ENCODE data around the gene MEIS1.

Gene MEIS1

DNA sequence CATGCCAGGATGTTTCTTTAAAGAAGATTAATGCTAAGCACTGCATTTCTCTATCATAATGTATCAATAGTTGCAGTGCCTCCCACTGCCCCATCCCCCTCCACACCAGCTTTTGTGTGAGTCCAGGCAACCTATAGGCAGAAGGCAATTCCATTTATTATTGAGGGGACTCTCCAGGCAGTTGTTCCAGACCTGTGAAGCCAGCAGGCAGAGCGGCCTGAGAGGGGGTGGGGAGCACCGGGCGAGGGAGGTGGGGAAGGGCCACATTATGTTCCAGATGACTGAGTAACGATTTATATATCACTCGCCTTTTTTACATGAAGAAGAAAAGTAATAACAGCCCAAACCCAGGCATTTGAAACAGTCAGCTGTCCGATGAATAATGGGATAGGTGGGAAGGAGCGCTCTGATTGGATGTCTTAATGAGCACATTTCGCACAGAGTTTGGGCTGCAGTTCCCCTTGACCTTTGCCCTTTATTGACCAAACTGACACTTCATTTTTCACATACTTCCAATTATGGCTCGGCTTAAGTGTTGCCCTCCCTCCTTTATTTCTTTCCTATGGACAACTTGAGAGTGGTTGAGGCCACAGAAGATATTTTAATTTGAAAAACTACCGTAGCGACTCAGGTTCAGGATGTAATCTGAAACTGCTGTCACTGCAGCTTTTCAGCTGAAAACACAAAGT, 34.4 kb downstream of the MEIS1 start:
- H3K4me3 ChIP-seq (ENCODE audit: low read depth, low read length): no peak overlapping the region
- H3K79me1 ChIP-seq (ENCODE audit: low read length): no peaks in the 10 kb centered on the region
- H3K14ac ChIP-seq (ENCODE audit: low read length): no peak overlapping the region
- no peak overlapping the region for H3K4me2 ChIP-seq (ENCODE audit: low read length)
- H3K4ac ChIP-seq (ENCODE audit: low read depth, low read length): no peak overlapping the region
- no peak overlapping the region for H2BK5ac ChIP-seq (ENCODE audit: low read depth, low read length, poor library complexity)
- H2BK12ac ChIP-seq (ENCODE audit: low read length): no peak overlapping the region
- peak overlapping the region; percentile 32 for H2AK5ac ChIP-seq (ENCODE audit: low read length)
- no peaks in the 10 kb centered on the region for H3K9me3 ChIP-seq (ENCODE audit: insufficient read depth, low read depth, low read length)
- H3K23ac ChIP-seq (ENCODE audit: low read length): no peak overlapping the region
- H3K27ac ChIP-seq (ENCODE audit: low read depth, low read length): no peak overlapping the region
- no peak for DNase-seq
- H3K18ac ChIP-seq (ENCODE audit: low read length): no peak overlapping the region
- no peak overlapping the region for H2AFZ ChIP-seq (ENCODE audit: insufficient read depth, low read length, poor library complexity)
- WGBS (ENCODE audit: extremely low coverage, insufficient coverage, insufficient read length): no CpG with 5 or more reads among the region's 11 CpGs
- no peak overlapping the region for H4K12ac ChIP-seq (ENCODE audit: low read depth, low read length)
- no peak overlapping the region for H3K9ac ChIP-seq (ENCODE audit: low read length)
- H3K36me3 ChIP-seq (ENCODE audit: control insufficient read depth in 1 of 2, insufficient read depth in 2 of 2, low read length in 2 of 2): peaks cover 7 to 17% of the 10 kb centered on the region in 2 experiments
- H4K8ac ChIP-seq (ENCODE audit: low read depth, low read length): no peak overlapping the region
- H2BK120ac ChIP-seq (ENCODE audit: insufficient read depth, low read length, poor library complexity): no peak overlapping the region
- no peaks in the 10 kb centered on the region for H3K79me2 ChIP-seq (ENCODE audit: control insufficient read depth, insufficient read depth, low read length, poor library complexity)
- H3K27me3 ChIP-seq (ENCODE audit: insufficient read depth, low read length): no peaks in the 10 kb centered on the region
- no peak overlapping the region for H4K91ac ChIP-seq (ENCODE audit: low read depth, low read length)
- peaks cover 0 to 5% of the 10 kb centered on the region in 2 experiments for H3K4me1 ChIP-seq (ENCODE audit: control insufficient read depth in 1 of 2, insufficient read depth in 2 of 2, low read length in 2 of 2)

DNA sequence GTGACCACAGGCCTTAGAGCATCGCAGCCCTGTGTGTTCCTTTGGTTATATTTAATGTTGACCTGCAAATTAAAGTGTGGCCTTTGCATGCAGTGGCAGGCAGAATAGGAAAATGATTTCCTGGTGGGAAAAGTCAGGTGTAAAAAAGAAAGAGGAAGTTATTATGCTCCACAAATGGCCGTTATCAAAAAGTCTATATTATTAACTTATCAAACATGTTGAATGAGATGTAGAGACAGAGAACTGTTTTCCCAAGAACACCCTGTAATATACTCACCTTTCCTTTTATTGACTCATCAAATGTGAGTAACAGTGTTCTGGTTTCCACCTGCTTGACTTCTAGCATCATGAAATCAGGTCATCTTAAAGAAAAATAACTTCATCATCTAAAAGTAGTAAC, 35.3 kb downstream of the MEIS1 start:
- H3K14ac ChIP-seq (ENCODE audit: low read length): no peak overlapping the region
- no peak for DNase-seq
- H3K9me3 ChIP-seq (ENCODE audit: insufficient read depth, low read depth, low read length): no peaks in the 10 kb centered on the region
- H2BK12ac ChIP-seq (ENCODE audit: low read length): no peak overlapping the region
- H3K27ac ChIP-seq (ENCODE audit: low read depth, low read length): no peak overlapping the region
- no peak overlapping the region for H3K18ac ChIP-seq (ENCODE audit: low read length)
- H3K36me3 ChIP-seq (ENCODE audit: control insufficient read depth in 1 of 2, insufficient read depth in 2 of 2, low read length in 2 of 2): peaks cover 7 to 17% of the 10 kb centered on the region in 2 experiments
- no peak overlapping the region for H2BK120ac ChIP-seq (ENCODE audit: insufficient read depth, low read length, poor library complexity)
- H4K12ac ChIP-seq (ENCODE audit: low read depth, low read length): no peak overlapping the region
- no peaks in the 10 kb centered on the region for H3K79me2 ChIP-seq (ENCODE audit: control insufficient read depth, insufficient read depth, low read length, poor library complexity)
- no peaks in the 10 kb centered on the region for H3K27me3 ChIP-seq (ENCODE audit: insufficient read depth, low read length)
- H4K8ac ChIP-seq (ENCODE audit: low read depth, low read length): no peak overlapping the region
- no peak overlapping the region for H3K4me3 ChIP-seq (ENCODE audit: low read depth, low read length)
- H2AK5ac ChIP-seq (ENCODE audit: low read length): no peak overlapping the region
- no peak overlapping the region for H3K23ac ChIP-seq (ENCODE audit: low read length)
- no peak overlapping the region for H4K91ac ChIP-seq (ENCODE audit: low read depth, low read length)
- H3K4me1 ChIP-seq (ENCODE audit: control insufficient read depth in 1 of 2, insufficient read depth in 2 of 2, low read length in 2 of 2): peaks cover 0 to 5% of the 10 kb centered on the region in 2 experiments
- no peak overlapping the region for H3K4ac ChIP-seq (ENCODE audit: low read depth, low read length)
- H2BK5ac ChIP-seq (ENCODE audit: low read depth, low read length, poor library complexity): no peak overlapping the region
- H3K79me1 ChIP-seq (ENCODE audit: low read length): no peaks in the 10 kb centered on the region
- no peak overlapping the region for H2AFZ ChIP-seq (ENCODE audit: insufficient read depth, low read length, poor library complexity)
- no peak overlapping the region for H3K9ac ChIP-seq (ENCODE audit: low read length)
- WGBS (ENCODE audit: extremely low coverage, insufficient coverage, insufficient read length): no CpG with 5 or more reads among the region's 2 CpGs
- no peak overlapping the region for H3K4me2 ChIP-seq (ENCODE audit: low read length)

DNA sequence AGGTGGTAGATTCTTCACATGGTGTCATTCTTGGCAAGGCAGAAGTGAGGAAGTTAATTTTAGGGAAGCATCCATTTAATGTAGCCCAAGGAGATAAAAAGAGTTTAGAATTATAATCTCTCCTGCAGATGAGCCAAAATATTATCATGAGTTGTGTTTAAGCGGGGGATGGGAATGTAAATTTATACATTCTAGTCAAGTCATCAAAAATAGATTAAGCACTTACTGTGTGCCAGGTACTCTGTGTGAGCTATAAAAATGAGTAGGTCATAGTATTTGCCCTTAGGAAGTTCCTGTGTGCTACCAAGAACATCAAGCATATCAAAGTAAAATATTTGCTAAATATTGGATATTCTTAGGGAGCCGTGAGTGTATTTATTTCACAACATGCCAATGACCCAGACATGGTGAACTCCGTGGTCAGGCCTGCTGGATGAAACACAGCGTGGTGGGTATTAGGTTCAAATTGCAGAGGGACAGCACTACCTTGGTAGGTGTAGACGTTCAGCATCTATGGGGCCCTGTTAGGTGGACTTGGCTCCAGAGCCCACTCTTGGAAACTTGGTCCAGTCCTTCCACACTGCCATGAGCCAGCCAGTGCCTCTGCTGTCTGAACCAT, 37.4 kb downstream of the MEIS1 start:
- no peaks in the 10 kb centered on the region for H3K27me3 ChIP-seq (ENCODE audit: insufficient read depth, low read length)
- H4K91ac ChIP-seq (ENCODE audit: low read depth, low read length): no peak overlapping the region
- H3K23ac ChIP-seq (ENCODE audit: low read length): no peak overlapping the region
- peaks cover 7 to 12% of the 10 kb centered on the region in 2 experiments for H3K4me1 ChIP-seq (ENCODE audit: control insufficient read depth in 1 of 2, insufficient read depth in 2 of 2, low read length in 2 of 2)
- H2AFZ ChIP-seq (ENCODE audit: insufficient read depth, low read length, poor library complexity): no peak overlapping the region
- no peak overlapping the region for H3K4me2 ChIP-seq (ENCODE audit: low read length)
- peaks cover 2% of the 10 kb centered on the region for H3K79me1 ChIP-seq (ENCODE audit: low read length)
- H3K4ac ChIP-seq (ENCODE audit: low read depth, low read length): no peak overlapping the region
- no peak overlapping the region for H4K8ac ChIP-seq (ENCODE audit: low read depth, low read length)
- no peak overlapping the region for H3K27ac ChIP-seq (ENCODE audit: low read depth, low read length)
- no peak overlapping the region for H2AK5ac ChIP-seq (ENCODE audit: low read length)
- no peak for DNase-seq
- no peaks in the 10 kb centered on the region for H3K9me3 ChIP-seq (ENCODE audit: insufficient read depth, low read depth, low read length)
- no peak overlapping the region for H2BK120ac ChIP-seq (ENCODE audit: insufficient read depth, low read length, poor library complexity)
- no peaks in the 10 kb centered on the region for H3K79me2 ChIP-seq (ENCODE audit: control insufficient read depth, insufficient read depth, low read length, poor library complexity)
- H2BK5ac ChIP-seq (ENCODE audit: low read depth, low read length, poor library complexity): no peak overlapping the region
- H2BK12ac ChIP-seq (ENCODE audit: low read length): no peak overlapping the region
- no peak overlapping the region for H3K18ac ChIP-seq (ENCODE audit: low read length)
- peaks cover 10 to 15% of the 10 kb centered on the region in 2 experiments for H3K36me3 ChIP-seq (ENCODE audit: control insufficient read depth in 1 of 2, insufficient read depth in 2 of 2, low read length in 2 of 2)
- WGBS (ENCODE audit: extremely low coverage, insufficient coverage, insufficient read length): no CpG with 5 or more reads among the region's 5 CpGs
- no peak overlapping the region for H4K12ac ChIP-seq (ENCODE audit: low read depth, low read length)
- no peak overlapping the region for H3K9ac ChIP-seq (ENCODE audit: low read length)
- H3K14ac ChIP-seq (ENCODE audit: low read length): no peak overlapping the region
- no peak overlapping the region for H3K4me3 ChIP-seq (ENCODE audit: low read depth, low read length)

DNA sequence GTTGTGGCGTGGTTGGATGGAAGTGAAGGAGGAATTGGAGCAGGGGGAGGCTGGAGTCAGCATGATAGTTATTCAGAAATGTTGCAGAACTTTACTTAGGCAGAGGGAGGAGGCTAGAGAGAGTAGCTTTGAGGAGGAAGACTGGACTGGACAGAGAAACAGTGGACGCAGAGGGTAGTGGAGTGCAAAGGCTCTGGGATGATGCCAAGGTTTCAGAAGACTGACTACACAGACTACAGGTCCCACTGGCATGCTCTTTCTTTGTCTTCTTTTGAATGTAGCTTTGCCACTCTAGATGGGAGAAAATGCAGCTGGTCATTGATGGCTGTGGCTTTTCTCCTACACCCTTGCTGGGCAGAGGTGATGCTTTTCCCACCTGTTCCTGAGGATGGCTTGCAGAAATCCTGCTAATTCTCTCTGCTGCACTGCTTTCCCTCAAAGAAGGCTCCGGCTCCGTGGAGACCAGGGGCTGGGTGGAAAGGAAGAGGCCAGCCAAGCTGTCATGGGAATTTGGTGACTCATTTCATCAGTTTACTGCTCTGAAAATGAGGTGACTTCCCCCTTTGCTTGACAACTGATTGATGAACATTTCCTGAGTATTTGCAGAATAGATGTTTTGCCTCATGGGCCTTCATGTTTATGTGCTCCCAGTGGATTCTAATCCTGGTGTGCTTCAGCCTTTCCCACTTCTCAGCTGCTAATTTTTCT, 42.4 kb downstream of the MEIS1 start:
- no peak overlapping the region for H3K14ac ChIP-seq (ENCODE audit: low read length)
- 100% methylated on average over 1 of the region's 4 CpGs for WGBS (ENCODE audit: extremely low coverage, insufficient coverage, insufficient read length)
- H2BK12ac ChIP-seq (ENCODE audit: low read length): no peak overlapping the region
- no peak overlapping the region for H3K18ac ChIP-seq (ENCODE audit: low read length)
- H2AK5ac ChIP-seq (ENCODE audit: low read length): no peak overlapping the region
- DNase-seq: no peak
- H3K4ac ChIP-seq (ENCODE audit: low read depth, low read length): no peak overlapping the region
- no peak overlapping the region for H4K12ac ChIP-seq (ENCODE audit: low read depth, low read length)
- no peak overlapping the region for H3K4me3 ChIP-seq (ENCODE audit: low read depth, low read length)
- H4K91ac ChIP-seq (ENCODE audit: low read depth, low read length): no peak overlapping the region
- H3K79me1 ChIP-seq (ENCODE audit: low read length): peaks cover 3% of the 10 kb centered on the region
- H3K9ac ChIP-seq (ENCODE audit: low read length): no peak overlapping the region
- no peak overlapping the region for H2BK5ac ChIP-seq (ENCODE audit: low read depth, low read length, poor library complexity)
- H3K36me3 ChIP-seq (ENCODE audit: control insufficient read depth in 1 of 2, insufficient read depth in 2 of 2, low read length in 2 of 2): peaks cover 10 to 12% of the 10 kb centered on the region in 2 experiments
- no peak overlapping the region for H2AFZ ChIP-seq (ENCODE audit: insufficient read depth, low read length, poor library complexity)
- H3K27ac ChIP-seq (ENCODE audit: low read depth, low read length): no peak overlapping the region
- H4K8ac ChIP-seq (ENCODE audit: low read depth, low read length): no peak overlapping the region
- no peak overlapping the region for H3K23ac ChIP-seq (ENCODE audit: low read length)
- no peaks in the 10 kb centered on the region for H3K79me2 ChIP-seq (ENCODE audit: control insufficient read depth, insufficient read depth, low read length, poor library complexity)
- peaks cover 9 to 10% of the 10 kb centered on the region in 2 experiments for H3K4me1 ChIP-seq (ENCODE audit: control insufficient read depth in 1 of 2, insufficient read depth in 2 of 2, low read length in 2 of 2)
- H3K4me2 ChIP-seq (ENCODE audit: low read length): no peak overlapping the region
- no peak overlapping the region for H2BK120ac ChIP-seq (ENCODE audit: insufficient read depth, low read length, poor library complexity)
- H3K9me3 ChIP-seq (ENCODE audit: insufficient read depth, low read depth, low read length): no peaks in the 10 kb centered on the region
- H3K27me3 ChIP-seq (ENCODE audit: insufficient read depth, low read length): no peaks in the 10 kb centered on the region
